Anterior cingulate cortex (tissue), 58 donors: ENCODE measurements around the gene CARF.
A peak's percentile ranks its signal among the peaks of the same experiment; 100 is the strongest.

Source experiments
- DNase-seq, 58 donors: peaks; one replicate each; lab custom pipeline; 2025; lab: John Stamatoyannopoulos, UW

The CARF gene

GRCh38 chr2:203014456-203015199 is 102.6 kb downstream of the CARF start, which contains the start of gene NBEAL1:
Gene NBEAL1 (plus strand): TSS chr2:203014875. CDS start chr2:203016385, 1,510 bp downstream.
- DNase-seq = peak; percentile 68 to 99 (median 97)

GRCh38 chr2:203016716-203017115 is 104.6 kb downstream of the CARF start:
- DNase-seq = peak in 1 of 58 donors; percentile 0

- no peak for DNase-seq
Measured at GRCh38 chr2:203018181-203018580, 106.1 kb downstream of the CARF start.

- DNase-seq = no peak
Measured at GRCh38 chr2:203019142-203019541, 107.1 kb downstream of the CARF start.

DNA sequence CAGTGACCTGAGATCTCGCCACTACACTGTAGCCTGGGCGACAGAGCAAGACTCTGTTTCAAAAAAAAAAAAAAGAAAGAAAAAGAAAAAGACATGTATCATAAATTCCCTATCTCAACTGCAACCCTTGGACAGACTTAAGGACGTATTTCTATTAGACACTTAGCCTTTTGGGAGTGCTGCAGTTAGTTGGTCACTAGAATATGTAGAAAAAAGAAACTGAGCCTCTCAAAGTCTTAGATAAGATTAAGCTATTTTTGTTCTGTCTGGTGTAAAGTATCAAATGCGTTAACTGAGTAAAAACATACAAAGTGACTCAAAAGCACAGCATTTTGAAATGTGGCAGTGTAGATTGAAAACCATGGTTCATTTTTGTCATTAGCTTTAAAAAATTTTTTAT is 109.9 kb downstream of the CARF start:
- no peak for DNase-seq

DNA sequence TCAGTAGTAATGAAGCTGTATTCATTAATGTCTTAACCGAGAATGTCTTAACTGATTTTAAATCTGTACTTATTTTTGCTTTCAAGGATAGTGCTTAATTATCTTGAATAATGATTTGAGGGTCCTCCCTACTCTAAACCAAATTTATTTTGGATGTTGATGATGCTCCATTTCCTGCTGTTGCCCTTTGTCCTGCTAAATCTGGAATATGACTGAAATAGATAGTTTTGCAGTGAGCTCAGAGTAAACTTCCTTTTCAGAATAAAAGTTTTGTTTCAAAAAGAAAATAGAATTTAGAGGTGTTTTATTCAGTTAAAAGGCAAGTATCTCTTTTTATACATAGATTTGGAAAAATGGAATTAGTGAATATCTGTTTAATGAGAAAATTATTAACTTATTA is 110.7 kb downstream of the CARF start:
- no peak for DNase-seq

DNA sequence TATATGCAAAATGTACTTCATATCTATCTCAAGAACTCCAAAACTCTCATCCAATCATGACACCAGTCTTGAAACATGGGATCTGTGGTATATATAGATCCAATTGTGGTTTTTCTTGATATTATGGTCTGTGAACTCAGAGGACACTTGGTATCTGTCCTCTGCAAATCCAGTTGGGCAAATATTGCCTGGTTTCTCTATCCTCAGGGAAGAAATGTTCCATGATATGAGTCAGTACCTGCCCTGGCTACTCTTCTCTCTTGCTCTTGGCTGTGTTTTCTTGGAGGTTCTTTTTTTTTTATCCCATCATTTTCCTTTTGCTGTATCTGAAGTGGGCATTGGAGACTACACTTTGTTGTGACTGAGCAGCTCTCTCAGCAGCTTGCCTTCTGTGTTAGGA is 113.5 kb downstream of the CARF start:
- no peak for DNase-seq

- no peak for DNase-seq
Measured at GRCh38 chr2:203030545-203030944, 118.5 kb downstream of the CARF start.

GRCh38 chr2:203030991-203031390 is 118.9 kb downstream of the CARF start:
- no peak for DNase-seq

DNA sequence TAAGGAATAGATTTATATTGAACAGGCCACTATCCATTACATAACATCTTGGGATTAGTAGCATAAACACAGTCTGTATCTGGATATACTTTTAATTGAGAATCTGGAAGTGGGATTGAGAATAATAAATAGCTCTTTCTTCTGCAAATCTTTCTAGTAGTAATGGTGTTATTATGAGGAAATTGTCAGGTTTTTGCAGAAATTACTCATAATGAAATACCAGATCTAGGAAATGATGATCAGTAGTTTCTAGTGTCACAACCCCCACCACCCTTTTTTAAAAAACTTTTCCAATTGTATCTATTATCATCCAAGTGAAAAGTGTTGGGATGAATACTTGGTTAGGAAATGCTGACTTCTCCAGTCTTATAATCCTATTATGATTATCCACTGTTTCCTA is 121.3 kb downstream of the CARF start:
- DNase-seq = no peak

GRCh38 chr2:203035879-203036470 is 123.9 kb downstream of the CARF start:
- no peak for DNase-seq
